GM23338 (cell line): ENCODE data around the gene OR10S1.

Experiments used
- CREB1 ChIP-seq: fragments of 250-450 bp; sonication (Bioruptor Pico); IDR thresholded peaks from 2 replicates; pipeline ENCODE4 v1.5.0; 2020; ENCODE audit warnings: low read depth, mild to moderate bottlenecking, moderate library complexity
- EZH2 ChIP-seq: fragments of 200-600 bp; sonication (generic); IDR thresholded peaks from one replicate; pipeline ENCODE4 v1.8.0; 2017; ENCODE audit warnings: antibody characterized with exemption, mild to moderate bottlenecking, low read depth; ENCODE audit not compliant: unreplicated experiment
- EZH2phosphoT487 ChIP-seq: fragments of 200-600 bp; sonication (generic); IDR thresholded peaks from one replicate; pipeline ENCODE4 v1.8.1; 2018; ENCODE audit warnings: antibody characterized with exemption; ENCODE audit not compliant: unreplicated experiment
- JUNB ChIP-seq: IDR thresholded peaks from one replicate; pipeline ENCODE4 v1.6.1; 2016; ENCODE audit warnings: antibody characterized with exemption; ENCODE audit not compliant: unreplicated experiment
- NANOG ChIP-seq: IDR thresholded peaks from 2 replicates; pipeline ENCODE4 v1.6.1; 2016; ENCODE audit warnings: antibody characterized with exemption, borderline replicate concordance
- POLR2AphosphoS5 ChIP-seq: IDR thresholded peaks from 2 replicates; pipeline ENCODE4 v1.6.1; 2016; ENCODE audit warnings: antibody characterized with exemption, low read depth
- REST ChIP-seq: IDR thresholded peaks from one replicate; pipeline ENCODE4 v1.6.1; 2018; ENCODE audit warnings: antibody characterized with exemption; ENCODE audit not compliant: unreplicated experiment
- STAT1 ChIP-seq: IDR thresholded peaks from one replicate; pipeline ENCODE4 v1.6.1; 2016; ENCODE audit warnings: antibody characterized with exemption; ENCODE audit not compliant: unreplicated experiment
- ZNF114 ChIP-seq: fragments of 250-450 bp; sonication (Bioruptor Pico); IDR thresholded peaks from 2 replicates; pipeline ENCODE4 v1.5.0; 2020; ENCODE audit warnings: mild to moderate bottlenecking, moderate library complexity
- ZNF331 ChIP-seq: fragments of 250-450 bp; sonication (Bioruptor Pico); IDR thresholded peaks from 2 replicates; pipeline ENCODE4 v1.5.0; 2020; ENCODE audit warnings: low read depth, mild to moderate bottlenecking, moderate library complexity
- TF ChIP-seq, protein P1 (sequence below): IDR thresholded peaks from 2 replicates; pipeline ENCODE4 v1.6.1; 2016; ENCODE audit warnings: antibody characterized with exemption
- TF ChIP-seq, protein P2 (sequence below), 2 experiments: fragments of 200-600 bp in 1 of 2; sonication (generic) in 1 of 2; conservative IDR thresholded peaks; 2 replicates each; pipeline versions ENCODE4 v1.5.1 to v1.6.1; 2016 to 2017; ENCODE audit warnings: antibody characterized with exemption in 2 of 2, low read depth in 2 of 2, mild to moderate bottlenecking in 2 of 2, moderate library complexity in 1 of 2

DNA sequence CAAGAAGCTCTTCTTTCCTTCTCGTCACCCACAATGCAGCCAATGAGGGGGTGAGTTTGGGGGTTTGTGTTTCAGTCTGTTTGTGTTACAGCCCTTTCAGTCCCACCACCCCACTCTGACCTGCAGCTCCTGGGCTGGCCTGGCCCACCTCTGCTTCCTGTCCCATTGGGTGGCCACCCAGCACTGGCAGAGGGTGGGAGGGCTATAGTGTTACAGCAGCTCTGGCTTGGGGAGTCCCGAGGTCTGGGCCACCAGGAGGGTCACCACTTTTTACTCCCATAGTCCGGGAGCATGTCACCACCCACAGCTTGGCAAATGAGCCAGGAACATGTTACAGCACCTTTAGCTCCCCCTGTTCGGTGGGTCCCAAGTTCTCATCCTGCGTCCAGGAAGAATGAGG is 1.7 kb upstream of the OR10S1 start:
- TF ChIP-seq, protein P1, sequence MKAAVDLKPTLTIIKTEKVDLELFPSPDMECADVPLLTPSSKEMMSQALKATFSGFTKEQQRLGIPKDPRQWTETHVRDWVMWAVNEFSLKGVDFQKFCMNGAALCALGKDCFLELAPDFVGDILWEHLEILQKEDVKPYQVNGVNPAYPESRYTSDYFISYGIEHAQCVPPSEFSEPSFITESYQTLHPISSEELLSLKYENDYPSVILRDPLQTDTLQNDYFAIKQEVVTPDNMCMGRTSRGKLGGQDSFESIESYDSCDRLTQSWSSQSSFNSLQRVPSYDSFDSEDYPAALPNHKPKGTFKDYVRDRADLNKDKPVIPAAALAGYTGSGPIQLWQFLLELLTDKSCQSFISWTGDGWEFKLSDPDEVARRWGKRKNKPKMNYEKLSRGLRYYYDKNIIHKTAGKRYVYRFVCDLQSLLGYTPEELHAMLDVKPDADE, result no peak
- no peak for TF ChIP-seq EZH2
- TF ChIP-seq, protein P2, sequence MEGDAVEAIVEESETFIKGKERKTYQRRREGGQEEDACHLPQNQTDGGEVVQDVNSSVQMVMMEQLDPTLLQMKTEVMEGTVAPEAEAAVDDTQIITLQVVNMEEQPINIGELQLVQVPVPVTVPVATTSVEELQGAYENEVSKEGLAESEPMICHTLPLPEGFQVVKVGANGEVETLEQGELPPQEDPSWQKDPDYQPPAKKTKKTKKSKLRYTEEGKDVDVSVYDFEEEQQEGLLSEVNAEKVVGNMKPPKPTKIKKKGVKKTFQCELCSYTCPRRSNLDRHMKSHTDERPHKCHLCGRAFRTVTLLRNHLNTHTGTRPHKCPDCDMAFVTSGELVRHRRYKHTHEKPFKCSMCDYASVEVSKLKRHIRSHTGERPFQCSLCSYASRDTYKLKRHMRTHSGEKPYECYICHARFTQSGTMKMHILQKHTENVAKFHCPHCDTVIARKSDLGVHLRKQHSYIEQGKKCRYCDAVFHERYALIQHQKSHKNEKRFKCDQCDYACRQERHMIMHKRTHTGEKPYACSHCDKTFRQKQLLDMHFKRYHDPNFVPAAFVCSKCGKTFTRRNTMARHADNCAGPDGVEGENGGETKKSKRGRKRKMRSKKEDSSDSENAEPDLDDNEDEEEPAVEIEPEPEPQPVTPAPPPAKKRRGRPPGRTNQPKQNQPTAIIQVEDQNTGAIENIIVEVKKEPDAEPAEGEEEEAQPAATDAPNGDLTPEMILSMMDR (conservative IDR thresholded peaks at IDR 0.05; ENCODE audit: low read depth in 2 of 2), result no peak
- no peak for TF ChIP-seq POLR2AphosphoS5
- TF ChIP-seq CREB1, result no peak
- no peak for TF ChIP-seq EZH2phosphoT487
- no peak for TF ChIP-seq JUNB
- no peak for TF ChIP-seq ZNF114 (CRISPR knock-in tag)
- TF ChIP-seq REST, result no peak
- no peak for TF ChIP-seq STAT1
- no peak for TF ChIP-seq ZNF331 (CRISPR knock-in tag)
- TF ChIP-seq NANOG, result no peak
